ENCODE data around the gene IPO5. TPM values are rescaled to one million over a fixed set of nuclear protein-coding genes. Genes with fewer than 3 reads are reported as not detected.
"Not testable (repeated sequence)": the region's sequence is repeated elsewhere in the genome, so short reads cannot be mapped to it uniquely, and the experiment has no call there.

The IPO5 gene
- total RNA-seq, 2 experiments from 2014 or later = 81.8 to 116 TPM

DNA sequence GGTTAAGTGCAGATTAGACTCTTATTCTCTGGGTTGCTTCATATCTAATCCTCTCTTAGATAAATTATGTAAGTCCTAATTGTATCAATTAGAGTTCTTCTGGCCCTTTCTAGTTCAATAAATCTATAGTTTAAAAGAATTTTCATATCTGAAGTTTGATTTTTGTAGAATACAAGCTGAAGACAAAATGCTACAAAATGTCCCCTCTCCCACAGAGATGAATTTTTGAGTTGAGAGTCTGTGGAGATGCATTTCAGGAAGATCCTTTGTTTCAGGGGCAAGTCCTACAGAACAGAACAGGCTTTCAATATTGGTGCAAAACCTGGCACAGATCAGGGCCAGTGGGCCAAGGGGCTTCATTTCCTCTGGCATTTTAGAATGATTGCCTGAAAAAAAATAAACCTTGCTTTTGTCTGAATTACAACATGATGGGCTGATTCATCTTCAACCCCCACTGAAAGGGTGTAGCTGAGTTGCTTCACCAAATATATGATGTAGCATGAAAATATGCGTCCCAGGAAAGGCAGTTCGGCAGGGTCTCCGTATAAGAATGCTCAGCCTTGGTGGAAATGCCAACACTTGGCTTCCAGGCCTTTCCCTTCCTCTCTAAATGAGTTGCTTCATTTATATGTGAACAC is 6.4 kb upstream of the IPO5 start:
- DNase-seq (ENCODE audit: low spot score) = no peak
- Histone ChIP-seq H3K9me3 (ENCODE audit: low read length) (no peaks in the 10 kb centered on the region), H3K4me1 (ENCODE audit: insufficient read depth, low read length, poor library complexity, severe bottlenecking) (peaks cover 20% of the 10 kb centered on the region), H3K9me2 (ENCODE audit: insufficient read depth, low read length) (no peaks in the 10 kb centered on the region), H4K20me1 (ENCODE audit: insufficient read depth, low read length) (no peaks in the 10 kb centered on the region), H3K36me3 (ENCODE audit: insufficient read depth, low read length) (no peaks in the 10 kb centered on the region), H3K27ac (ENCODE audit: low read depth, low read length, poor library complexity, severe bottlenecking) (no peak overlapping the region), H3K4me3 (ENCODE audit: low read depth, low read length, poor library complexity, severe bottlenecking) (no peak overlapping the region), H2AFZ (ENCODE audit: low read length) (no peak overlapping the region), H3K79me2 (ENCODE audit: insufficient read depth, low read depth, low read length) (no peaks in the 10 kb centered on the region), H3K4me2 (ENCODE audit: low read length) (no peak overlapping the region)
- BruUV-seq (replicated peaks) = no TSS peak
- intact Hi-C loops (cut with micrococcal nuclease; ENCODE audit: unreplicated experiment) = no loop called here
- TF ChIP-seq, protein P1, sequence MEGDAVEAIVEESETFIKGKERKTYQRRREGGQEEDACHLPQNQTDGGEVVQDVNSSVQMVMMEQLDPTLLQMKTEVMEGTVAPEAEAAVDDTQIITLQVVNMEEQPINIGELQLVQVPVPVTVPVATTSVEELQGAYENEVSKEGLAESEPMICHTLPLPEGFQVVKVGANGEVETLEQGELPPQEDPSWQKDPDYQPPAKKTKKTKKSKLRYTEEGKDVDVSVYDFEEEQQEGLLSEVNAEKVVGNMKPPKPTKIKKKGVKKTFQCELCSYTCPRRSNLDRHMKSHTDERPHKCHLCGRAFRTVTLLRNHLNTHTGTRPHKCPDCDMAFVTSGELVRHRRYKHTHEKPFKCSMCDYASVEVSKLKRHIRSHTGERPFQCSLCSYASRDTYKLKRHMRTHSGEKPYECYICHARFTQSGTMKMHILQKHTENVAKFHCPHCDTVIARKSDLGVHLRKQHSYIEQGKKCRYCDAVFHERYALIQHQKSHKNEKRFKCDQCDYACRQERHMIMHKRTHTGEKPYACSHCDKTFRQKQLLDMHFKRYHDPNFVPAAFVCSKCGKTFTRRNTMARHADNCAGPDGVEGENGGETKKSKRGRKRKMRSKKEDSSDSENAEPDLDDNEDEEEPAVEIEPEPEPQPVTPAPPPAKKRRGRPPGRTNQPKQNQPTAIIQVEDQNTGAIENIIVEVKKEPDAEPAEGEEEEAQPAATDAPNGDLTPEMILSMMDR (conservative IDR thresholded peaks at IDR 0.05; ENCODE audit: low read length) = no peak
- no peak for TF ChIP-seq EZH2phosphoT487 (IDR thresholded peaks at IDR 0.05; ENCODE audit: borderline replicate concordance, low read depth, low read length)
- CTCF ChIA-PET (ENCODE audit: unreplicated experiment) = no interaction called here
- POLR2A ChIA-PET = no interaction called here

DNA sequence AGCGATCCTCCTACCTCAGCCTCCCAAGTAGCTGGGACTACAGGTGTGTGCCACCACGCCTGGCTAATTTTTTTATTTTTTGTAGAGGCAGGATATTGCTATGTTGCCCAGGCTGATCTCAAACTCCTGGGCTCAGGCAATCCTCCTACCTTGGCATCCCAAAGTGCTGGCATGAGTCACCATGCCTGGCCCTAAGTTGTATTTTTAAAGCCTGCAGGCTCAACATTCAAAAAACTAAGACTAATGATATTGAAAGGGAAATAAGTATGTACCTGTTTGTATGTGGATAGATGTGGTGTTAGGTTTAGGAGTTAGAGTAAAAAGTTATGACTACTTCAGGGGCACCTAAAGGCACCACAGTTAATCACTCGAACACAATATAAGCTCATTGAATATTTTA is 5.4 kb upstream of the IPO5 start:
- TF ChIP-seq, protein P1 (conservative IDR thresholded peaks at IDR 0.05; ENCODE audit: low read length) = no peak
- Histone ChIP-seq H3K4me3 (ENCODE audit: low read depth, low read length, poor library complexity, severe bottlenecking) (no peak overlapping the region), H3K9me2 (ENCODE audit: insufficient read depth, low read length) (no peaks in the 10 kb centered on the region), H3K79me2 (ENCODE audit: insufficient read depth, low read depth, low read length) (no peaks in the 10 kb centered on the region), H3K27ac (ENCODE audit: low read depth, low read length, poor library complexity, severe bottlenecking) (no peak overlapping the region), H3K4me1 (ENCODE audit: insufficient read depth, low read length, poor library complexity, severe bottlenecking) (peaks cover 28% of the 10 kb centered on the region), H4K20me1 (ENCODE audit: insufficient read depth, low read length) (no peaks in the 10 kb centered on the region), H3K4me2 (ENCODE audit: low read length) (no peak overlapping the region), H2AFZ (ENCODE audit: low read length) (no peak overlapping the region), H3K9me3 (ENCODE audit: low read length) (no peaks in the 10 kb centered on the region), H3K36me3 (ENCODE audit: insufficient read depth, low read length) (no peaks in the 10 kb centered on the region)
- intact Hi-C loops (cut with micrococcal nuclease; ENCODE audit: unreplicated experiment) = no loop called here
- BruUV-seq (replicated peaks) = no TSS peak
- DNase-seq (ENCODE audit: low spot score) = no peak
- POLR2A ChIA-PET = interaction anchor here (0.7 kb wide), 1 partner anchor 54 kb away, joined by 7 read pairs; no protein-coding TSS in a partner anchor
- CTCF ChIA-PET (ENCODE audit: unreplicated experiment) = no interaction called here

DNA sequence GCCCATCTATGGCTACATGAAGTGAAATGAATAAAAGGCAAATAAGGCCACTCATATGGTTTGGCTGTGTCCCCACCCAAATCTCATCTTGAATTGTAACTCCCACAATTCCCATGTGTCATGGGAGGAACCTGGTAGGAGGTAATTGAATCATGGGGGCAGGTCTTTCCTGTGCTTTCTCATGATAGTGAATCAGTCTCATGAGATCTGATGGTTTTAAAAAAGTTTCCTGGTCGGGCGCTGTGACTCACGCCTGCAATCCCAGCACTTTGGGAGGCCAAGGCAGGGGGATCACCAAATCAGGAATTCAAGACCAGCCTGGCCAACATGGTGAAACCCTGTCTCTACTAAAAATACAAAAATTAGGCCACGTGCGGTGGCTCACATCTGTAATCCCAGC is 4.2 kb upstream of the IPO5 start:
- H4K20me1 ChIP-seq (ENCODE audit: insufficient read depth, low read length); H3K79me2 ChIP-seq (ENCODE audit: insufficient read depth, low read depth, low read length); H3K4me2 ChIP-seq (ENCODE audit: low read length); BruUV-seq (replicated peaks); DNase-seq (ENCODE audit: low spot score); H2AFZ ChIP-seq (ENCODE audit: low read length); H3K9me3 ChIP-seq (ENCODE audit: low read length); H3K4me3 ChIP-seq (ENCODE audit: low read depth, low read length, poor library complexity, severe bottlenecking); H3K9me2 ChIP-seq (ENCODE audit: insufficient read depth, low read length); H3K36me3 ChIP-seq (ENCODE audit: insufficient read depth, low read length); H3K27ac ChIP-seq (ENCODE audit: low read depth, low read length, poor library complexity, severe bottlenecking); POLR2A ChIA-PET; CTCF ChIA-PET (ENCODE audit: unreplicated experiment); intact Hi-C loops (cut with micrococcal nuclease; ENCODE audit: unreplicated experiment): not testable (repeated sequence)
- peaks cover 41% of the 10 kb centered on the region for H3K4me1 ChIP-seq (ENCODE audit: insufficient read depth, low read length, poor library complexity, severe bottlenecking)
